GM18498 (cell line): ENCODE data around the gene PERM1.
"Not testable (repeated sequence)": the region's sequence is repeated elsewhere in the genome, so short reads cannot be mapped to it uniquely, and the experiment has no call there.

ENCODE experiments used
- ATAC-seq: cut with Tn5 transposase; IDR thresholded peaks from one replicate; pipeline ENCODE4 v1.9.1; 2021; ENCODE audit warnings: mild to moderate bottlenecking, moderate library complexity; ENCODE audit not compliant: unreplicated experiment

Gene PERM1

GRCh38 chr1:997993-998744, 16.3 kb upstream of the PERM1 start:
- no peak for ATAC-seq

- ATAC-seq: no peak
Measured at GRCh38 chr1:997713-997992, 15.8 kb upstream of the PERM1 start.

- no peak for ATAC-seq
Measured at GRCh38 chr1:996851-997712, 15.2 kb upstream of the PERM1 start.

GRCh38 chr1:995665-996633, 14.1 kb upstream of the PERM1 start:
- no peak for ATAC-seq

- ATAC-seq: not testable (repeated sequence)
Measured at GRCh38 chr1:994546-994945, 12.7 kb upstream of the PERM1 start.

- ATAC-seq: no peak
Measured at GRCh38 chr1:993379-993995, 11.6 kb upstream of the PERM1 start.

- no peak for ATAC-seq
Measured at GRCh38 chr1:992362-992761, 10.5 kb upstream of the PERM1 start.

GRCh38 chr1:991895-992294, 10.0 kb upstream of the PERM1 start:
- ATAC-seq: no peak

GRCh38 chr1:991275-991674, 9.4 kb upstream of the PERM1 start:
- ATAC-seq: not testable (repeated sequence)

GRCh38 chr1:988061-988460, 6.2 kb upstream of the PERM1 start:
- ATAC-seq: not testable (repeated sequence)

GRCh38 chr1:985126-985525, 3.2 kb upstream of the PERM1 start:
- no peak for ATAC-seq

- no peak for ATAC-seq
Measured at GRCh38 chr1:984476-984814, 2.6 kb upstream of the PERM1 start.

- no peak for ATAC-seq
Measured at GRCh38 chr1:983798-984475, 2.0 kb upstream of the PERM1 start.

GRCh38 chr1:982765-983436, 1.0 kb upstream of the PERM1 start:
- ATAC-seq: no peak

GRCh38 chr1:981491-981954, 370 bp downstream of the PERM1 start:
- ATAC-seq: no peak

- ATAC-seq: no peak
Measured at GRCh38 chr1:980602-981395, 1.1 kb downstream of the PERM1 start.

- no peak for ATAC-seq
Measured at GRCh38 chr1:980137-980571, 1.7 kb downstream of the PERM1 start.

- no peak for ATAC-seq
Measured at GRCh38 chr1:979744-980072, 2.2 kb downstream of the PERM1 start.
